GM19395 (cell line): Measurements from ENCODE around the gene COBLL1.
A peak's percentile ranks its signal among the peaks of the same experiment; 100 is the strongest.

Experiments
- ATAC-seq: cut with Tn5 transposase; IDR thresholded peaks from one replicate; pipeline ENCODE4 v1.9.1; 2021; ENCODE audit warnings: mild to moderate bottlenecking, moderate library complexity; ENCODE audit not compliant: unreplicated experiment

The COBLL1 gene

DNA sequence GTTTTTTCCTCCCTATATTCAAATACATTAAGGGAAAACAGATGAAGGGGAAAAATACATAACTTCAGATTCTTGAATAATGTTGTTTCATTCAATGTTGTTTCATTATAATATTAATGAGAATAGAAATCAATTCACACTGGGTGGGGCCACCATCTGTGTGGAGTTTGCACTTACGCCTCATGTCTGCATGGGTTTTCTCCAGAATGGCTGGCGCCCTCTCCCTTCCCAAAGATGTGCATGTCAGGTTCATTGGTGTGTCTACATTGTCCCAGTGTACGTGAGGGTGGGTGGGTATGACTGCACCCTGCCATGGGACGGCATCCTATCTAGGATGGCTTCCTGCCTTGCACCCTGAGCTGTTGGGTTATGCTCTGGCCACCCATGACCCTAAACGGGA, 51.7 kb downstream of the COBLL1 start:
- ATAC-seq, result no peak

GRCh38 chr2:164786787-164787186, 54.8 kb downstream of the COBLL1 start:
- no peak for ATAC-seq

DNA sequence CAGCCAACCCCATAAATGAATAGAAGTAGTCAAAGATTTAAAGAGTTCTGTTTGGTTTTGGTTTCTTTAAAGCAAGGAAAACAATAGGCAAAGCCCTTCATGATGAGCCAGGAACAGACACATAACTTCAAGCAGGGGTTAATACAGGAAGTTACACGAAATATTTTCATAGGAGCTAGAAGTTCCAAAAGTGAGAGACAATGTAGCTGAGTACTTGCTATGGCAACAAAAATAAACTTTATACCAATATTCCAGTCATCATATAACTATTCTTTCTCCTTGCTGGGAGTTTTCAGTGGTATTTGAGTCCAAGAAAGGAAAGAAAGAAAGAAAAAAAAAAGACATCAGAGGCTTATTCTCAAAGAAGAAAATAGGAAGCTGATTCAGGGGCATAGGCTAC, 56.2 kb downstream of the COBLL1 start:
- no peak for ATAC-seq

DNA sequence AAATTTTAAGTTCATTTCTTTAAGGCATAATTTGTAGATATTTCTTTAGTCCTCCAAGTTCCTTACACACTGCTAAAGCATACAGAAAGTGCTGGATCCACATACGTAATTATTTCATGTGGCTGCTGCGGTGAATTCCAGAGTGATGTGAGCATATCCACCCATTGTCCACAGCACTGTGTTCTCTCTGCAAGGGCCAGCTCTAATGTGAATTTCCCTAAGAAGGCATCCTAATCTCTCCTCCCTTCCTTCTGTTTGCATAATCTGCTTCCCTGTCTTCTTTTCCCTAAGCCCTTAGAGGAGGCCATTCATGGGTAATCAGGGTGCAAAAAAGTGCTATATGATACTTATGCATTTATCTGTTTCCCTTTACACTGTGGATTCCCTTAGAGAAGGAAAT, 57.2 kb downstream of the COBLL1 start:
- no peak for ATAC-seq

GRCh38 chr2:164782323-164782722, 59.3 kb downstream of the COBLL1 start:
- no peak for ATAC-seq

GRCh38 chr2:164781394-164781793, 60.2 kb downstream of the COBLL1 start:
- ATAC-seq, result no peak

DNA sequence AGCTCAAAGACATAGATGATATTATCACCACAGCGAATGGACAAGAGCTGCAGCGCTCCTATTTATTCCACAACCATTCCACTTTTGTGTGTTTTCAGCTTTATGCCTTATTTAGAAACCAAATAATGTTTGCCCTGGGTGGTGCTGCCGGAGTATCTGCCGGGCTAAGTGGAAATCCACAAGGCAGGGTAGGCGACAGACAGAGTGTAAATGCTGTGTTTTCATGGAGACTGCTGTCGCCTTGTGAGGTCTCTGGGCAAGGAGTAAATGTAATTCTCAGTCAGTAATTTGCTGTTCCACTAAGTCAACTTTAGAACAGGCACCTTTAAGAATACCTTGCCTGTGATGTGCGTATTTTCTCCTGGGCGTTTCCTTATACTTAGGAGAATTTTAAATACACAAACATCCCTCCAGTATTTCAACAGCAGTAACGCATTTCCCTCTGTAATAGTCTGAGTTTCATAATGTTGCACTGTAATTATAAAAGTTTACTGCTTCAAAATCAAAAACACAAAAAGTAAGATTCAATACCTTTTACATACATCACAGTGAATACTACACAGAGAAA, 60.9 kb downstream of the COBLL1 start:
- ATAC-seq, result no peak

GRCh38 chr2:164779383-164780057, 62.1 kb downstream of the COBLL1 start:
- no peak for ATAC-seq

GRCh38 chr2:164778723-164779122, 62.9 kb downstream of the COBLL1 start:
- ATAC-seq, result no peak

GRCh38 chr2:164777847-164778461, 63.7 kb downstream of the COBLL1 start:
- no peak for ATAC-seq

- ATAC-seq, result no peak
Measured at GRCh38 chr2:164773635-164774034, 68.0 kb downstream of the COBLL1 start.

DNA sequence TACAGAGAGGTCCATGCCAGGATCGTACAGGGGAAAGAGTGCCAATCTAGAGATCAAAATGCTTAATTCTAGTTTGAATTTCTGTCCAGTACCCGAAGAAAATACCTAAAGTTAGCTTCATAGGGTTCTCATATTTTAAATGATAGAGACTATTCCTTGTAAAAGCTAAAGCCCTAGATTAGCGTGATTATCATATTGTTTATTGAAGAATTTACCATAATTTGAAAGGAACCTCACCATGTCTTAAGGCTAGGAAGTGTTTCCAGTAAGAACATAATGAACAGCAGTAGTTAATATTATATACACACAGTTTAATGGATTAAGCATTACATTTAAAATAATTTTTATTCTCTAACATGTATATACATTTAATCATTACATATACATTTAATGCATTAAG, 68.5 kb downstream of the COBLL1 start:
- ATAC-seq, result no peak

GRCh38 chr2:164771897-164772296, 69.7 kb downstream of the COBLL1 start:
- ATAC-seq, result no peak

DNA sequence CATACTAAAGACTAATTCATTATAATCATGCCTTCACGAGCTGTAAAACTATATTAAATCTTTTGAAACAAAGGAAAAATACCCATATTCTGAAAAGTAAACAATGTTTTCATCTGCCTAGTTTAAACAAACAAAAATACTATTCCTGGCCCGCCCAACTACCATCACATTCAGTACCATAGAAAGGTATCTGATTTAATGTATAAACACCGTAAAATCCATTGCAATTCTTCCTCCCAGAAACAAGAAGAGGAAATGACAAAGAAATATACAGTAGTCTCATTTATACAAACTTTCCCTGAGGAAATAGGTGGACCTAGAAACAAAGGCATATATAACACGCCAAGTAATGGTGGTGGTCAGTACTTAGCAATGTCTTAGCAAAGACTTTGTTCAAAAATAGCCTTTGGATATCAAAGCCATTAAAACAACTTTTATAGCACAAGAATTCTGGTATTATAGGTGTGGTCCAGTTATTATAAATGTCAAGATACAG, 71.2 kb downstream of the COBLL1 start:
- ATAC-seq, result no peak

GRCh38 chr2:164766954-164767320, 74.7 kb downstream of the COBLL1 start:
- ATAC-seq, result no peak

- ATAC-seq, result no peak
Measured at GRCh38 chr2:164766216-164766953, 75.2 kb downstream of the COBLL1 start.

DNA sequence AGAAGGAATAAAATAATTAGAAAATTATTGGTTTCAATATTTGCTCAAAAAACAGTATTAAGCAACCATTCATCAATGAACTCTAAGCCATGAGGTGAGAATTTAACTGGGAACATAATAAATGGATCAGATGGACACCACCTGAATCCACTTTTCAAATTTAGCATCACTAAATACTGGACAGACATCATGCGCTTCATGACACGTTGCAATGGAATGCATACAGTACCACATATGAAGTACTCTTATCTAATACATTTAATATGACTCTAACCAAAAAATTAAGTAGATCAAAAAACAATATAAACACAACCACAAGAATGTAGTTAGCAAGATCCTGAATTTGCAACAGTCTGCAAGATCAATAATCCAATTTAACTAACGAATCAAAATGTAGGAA, 76.6 kb downstream of the COBLL1 start:
- ATAC-seq, result no peak

- ATAC-seq, result no peak
Measured at GRCh38 chr2:164764474-164764873, 77.1 kb downstream of the COBLL1 start.

GRCh38 chr2:164763431-164763830, 78.2 kb downstream of the COBLL1 start:
- ATAC-seq, result no peak

- ATAC-seq, result peak; percentile 15
Measured at GRCh38 chr2:164761737-164762460, 79.7 kb downstream of the COBLL1 start.

DNA sequence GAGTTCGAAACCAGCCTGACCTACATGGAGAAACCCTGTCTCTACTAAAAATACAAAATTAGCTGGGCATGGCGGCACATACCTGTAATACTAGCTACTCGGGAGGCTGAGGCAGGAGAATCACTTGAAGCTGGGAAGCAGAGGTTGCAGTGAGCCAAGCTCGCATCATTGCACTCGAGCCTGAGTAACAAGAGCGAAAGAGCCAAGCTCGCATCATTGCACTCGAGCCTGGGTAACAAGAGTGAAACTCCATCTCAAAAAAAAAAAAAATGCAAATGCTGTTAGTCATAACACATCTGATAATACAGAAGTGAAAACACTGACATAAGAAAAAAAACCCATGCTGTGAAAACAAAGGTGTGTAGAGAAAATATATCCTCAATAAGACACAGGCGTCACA, 80.4 kb downstream of the COBLL1 start:
- ATAC-seq, result peak; percentile 100
